ENCODE data around the gene VAV2.

DNA sequence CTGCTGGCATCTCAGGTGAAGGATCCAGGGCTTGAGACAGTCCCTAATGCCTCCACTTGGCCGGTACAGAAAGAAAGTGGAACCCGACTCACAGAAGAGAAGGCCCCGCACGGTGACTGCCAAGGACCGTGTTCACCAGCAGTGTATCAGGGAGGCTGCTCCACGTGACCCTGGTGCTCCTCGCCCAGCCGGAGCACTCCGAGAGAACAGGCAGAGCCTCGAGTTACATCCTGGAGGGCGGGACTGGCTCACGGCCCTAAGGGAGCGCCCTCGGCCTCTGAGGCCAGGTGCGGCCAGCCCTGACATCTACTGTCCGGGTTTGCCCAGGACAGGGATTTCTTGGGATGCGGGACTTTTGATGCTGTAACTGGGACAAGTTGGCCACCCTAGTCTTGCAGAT is 149.9 kb downstream of the VAV2 start:
- TF ChIP-seq, protein P1, sequence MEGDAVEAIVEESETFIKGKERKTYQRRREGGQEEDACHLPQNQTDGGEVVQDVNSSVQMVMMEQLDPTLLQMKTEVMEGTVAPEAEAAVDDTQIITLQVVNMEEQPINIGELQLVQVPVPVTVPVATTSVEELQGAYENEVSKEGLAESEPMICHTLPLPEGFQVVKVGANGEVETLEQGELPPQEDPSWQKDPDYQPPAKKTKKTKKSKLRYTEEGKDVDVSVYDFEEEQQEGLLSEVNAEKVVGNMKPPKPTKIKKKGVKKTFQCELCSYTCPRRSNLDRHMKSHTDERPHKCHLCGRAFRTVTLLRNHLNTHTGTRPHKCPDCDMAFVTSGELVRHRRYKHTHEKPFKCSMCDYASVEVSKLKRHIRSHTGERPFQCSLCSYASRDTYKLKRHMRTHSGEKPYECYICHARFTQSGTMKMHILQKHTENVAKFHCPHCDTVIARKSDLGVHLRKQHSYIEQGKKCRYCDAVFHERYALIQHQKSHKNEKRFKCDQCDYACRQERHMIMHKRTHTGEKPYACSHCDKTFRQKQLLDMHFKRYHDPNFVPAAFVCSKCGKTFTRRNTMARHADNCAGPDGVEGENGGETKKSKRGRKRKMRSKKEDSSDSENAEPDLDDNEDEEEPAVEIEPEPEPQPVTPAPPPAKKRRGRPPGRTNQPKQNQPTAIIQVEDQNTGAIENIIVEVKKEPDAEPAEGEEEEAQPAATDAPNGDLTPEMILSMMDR (IDR thresholded peaks at IDR 0.05) = no peak
- no peak for TF ChIP-seq POLR2A (IDR thresholded peaks at IDR 0.05)
